HL-60 (cell line): Measurements from ENCODE around the gene PRAME.

ENCODE experiments used
- DNase-seq, 2 experiments: peaks; one replicate each; pipeline ENCODE4 v3.0.0-alpha.2; 2010 to 2020; ENCODE audit warnings: low read depth in 1 of 2, low spot score in 1 of 2
- H3K27ac ChIP-seq: fragments of 250-450 bp; sonication (Bioruptor Pico); replicated peaks from 2 replicates; pipeline ENCODE4 v1.5.1; 2020; ENCODE audit warnings: mild to moderate bottlenecking, moderate library complexity
- H3K27me3 ChIP-seq: fragments of 250-450 bp; sonication (Bioruptor Pico); 2 replicates; pipeline ENCODE4 v1.5.1; 2021; ENCODE audit warnings: mild to moderate bottlenecking, moderate library complexity; ENCODE audit not compliant: insufficient read depth, poor library complexity, severe bottlenecking
- H3K4me3 ChIP-seq: replicated peaks from 2 replicates; pipeline ENCODE4 v1.5.1; 2011; ENCODE audit warnings: mild to moderate bottlenecking, control low read depth, low read length; ENCODE audit not compliant: insufficient read depth
- POLR2AphosphoS5 ChIP-seq: IDR thresholded peaks from 2 replicates; pipeline ENCODE4 v1.6.1; 2012; ENCODE audit warnings: low read depth
- SPI1 ChIP-seq: IDR thresholded peaks from 2 replicates; pipeline ENCODE4 v1.6.1; 2012; ENCODE audit warnings: low read depth, mild to moderate bottlenecking, borderline replicate concordance
- TF ChIP-seq, protein P1 (sequence below): IDR thresholded peaks from 2 replicates; pipeline ENCODE4 v1.6.1; 2012; ENCODE audit warnings: low read depth; ENCODE audit not compliant: insufficient replicate concordance
- TF ChIP-seq, protein P2 (sequence below): IDR thresholded peaks from one replicate; pipeline ENCODE4 v1.5.1; 2011; ENCODE audit warnings: low read length, control low read depth, inconsistent platforms; ENCODE audit not compliant: insufficient read depth

The PRAME gene

DNA sequence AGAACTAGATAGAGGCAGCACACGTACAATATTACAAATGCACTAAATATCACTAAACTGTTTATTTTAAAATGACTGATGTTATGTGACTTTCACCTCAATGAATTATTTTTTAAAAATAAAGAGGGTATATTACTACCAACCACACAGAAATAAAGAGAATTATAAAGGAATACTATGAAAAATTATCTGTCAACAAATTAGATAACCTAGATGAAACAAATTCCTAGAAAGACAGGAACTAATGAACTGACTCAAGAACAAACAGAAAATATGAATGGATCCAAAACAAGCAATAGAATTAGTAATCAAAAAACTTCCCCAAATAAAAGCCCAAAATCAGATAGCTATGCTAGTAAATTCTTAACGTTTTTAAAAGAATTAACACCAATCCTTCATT is 60.8 kb downstream of the PRAME start:
- Histone ChIP-seq H3K4me3 (no peak overlapping the region), H3K27me3 (no peaks in the 10 kb centered on the region), H3K27ac (no peak overlapping the region)
- TF ChIP-seq POLR2AphosphoS5 (no peak), SPI1 (no peak)
- TF ChIP-seq, protein P1, sequence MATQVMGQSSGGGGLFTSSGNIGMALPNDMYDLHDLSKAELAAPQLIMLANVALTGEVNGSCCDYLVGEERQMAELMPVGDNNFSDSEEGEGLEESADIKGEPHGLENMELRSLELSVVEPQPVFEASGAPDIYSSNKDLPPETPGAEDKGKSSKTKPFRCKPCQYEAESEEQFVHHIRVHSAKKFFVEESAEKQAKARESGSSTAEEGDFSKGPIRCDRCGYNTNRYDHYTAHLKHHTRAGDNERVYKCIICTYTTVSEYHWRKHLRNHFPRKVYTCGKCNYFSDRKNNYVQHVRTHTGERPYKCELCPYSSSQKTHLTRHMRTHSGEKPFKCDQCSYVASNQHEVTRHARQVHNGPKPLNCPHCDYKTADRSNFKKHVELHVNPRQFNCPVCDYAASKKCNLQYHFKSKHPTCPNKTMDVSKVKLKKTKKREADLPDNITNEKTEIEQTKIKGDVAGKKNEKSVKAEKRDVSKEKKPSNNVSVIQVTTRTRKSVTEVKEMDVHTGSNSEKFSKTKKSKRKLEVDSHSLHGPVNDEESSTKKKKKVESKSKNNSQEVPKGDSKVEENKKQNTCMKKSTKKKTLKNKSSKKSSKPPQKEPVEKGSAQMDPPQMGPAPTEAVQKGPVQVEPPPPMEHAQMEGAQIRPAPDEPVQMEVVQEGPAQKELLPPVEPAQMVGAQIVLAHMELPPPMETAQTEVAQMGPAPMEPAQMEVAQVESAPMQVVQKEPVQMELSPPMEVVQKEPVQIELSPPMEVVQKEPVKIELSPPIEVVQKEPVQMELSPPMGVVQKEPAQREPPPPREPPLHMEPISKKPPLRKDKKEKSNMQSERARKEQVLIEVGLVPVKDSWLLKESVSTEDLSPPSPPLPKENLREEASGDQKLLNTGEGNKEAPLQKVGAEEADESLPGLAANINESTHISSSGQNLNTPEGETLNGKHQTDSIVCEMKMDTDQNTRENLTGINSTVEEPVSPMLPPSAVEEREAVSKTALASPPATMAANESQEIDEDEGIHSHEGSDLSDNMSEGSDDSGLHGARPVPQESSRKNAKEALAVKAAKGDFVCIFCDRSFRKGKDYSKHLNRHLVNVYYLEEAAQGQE = no peak
- TF ChIP-seq, protein P2, sequence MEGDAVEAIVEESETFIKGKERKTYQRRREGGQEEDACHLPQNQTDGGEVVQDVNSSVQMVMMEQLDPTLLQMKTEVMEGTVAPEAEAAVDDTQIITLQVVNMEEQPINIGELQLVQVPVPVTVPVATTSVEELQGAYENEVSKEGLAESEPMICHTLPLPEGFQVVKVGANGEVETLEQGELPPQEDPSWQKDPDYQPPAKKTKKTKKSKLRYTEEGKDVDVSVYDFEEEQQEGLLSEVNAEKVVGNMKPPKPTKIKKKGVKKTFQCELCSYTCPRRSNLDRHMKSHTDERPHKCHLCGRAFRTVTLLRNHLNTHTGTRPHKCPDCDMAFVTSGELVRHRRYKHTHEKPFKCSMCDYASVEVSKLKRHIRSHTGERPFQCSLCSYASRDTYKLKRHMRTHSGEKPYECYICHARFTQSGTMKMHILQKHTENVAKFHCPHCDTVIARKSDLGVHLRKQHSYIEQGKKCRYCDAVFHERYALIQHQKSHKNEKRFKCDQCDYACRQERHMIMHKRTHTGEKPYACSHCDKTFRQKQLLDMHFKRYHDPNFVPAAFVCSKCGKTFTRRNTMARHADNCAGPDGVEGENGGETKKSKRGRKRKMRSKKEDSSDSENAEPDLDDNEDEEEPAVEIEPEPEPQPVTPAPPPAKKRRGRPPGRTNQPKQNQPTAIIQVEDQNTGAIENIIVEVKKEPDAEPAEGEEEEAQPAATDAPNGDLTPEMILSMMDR = no peak
- DNase-seq = no peak
